HG02610 (cell line): ENCODE data around the gene TNFAIP8L1.
"Not testable (repeated sequence)": the region's sequence is repeated elsewhere in the genome, so short reads cannot be mapped to it uniquely, and the experiment has no call there.

Source experiments
- ATAC-seq: cut with Tn5 transposase; IDR thresholded peaks from one replicate; pipeline ENCODE4 v1.9.1; 2021; ENCODE audit warnings: mild to moderate bottlenecking, moderate library complexity; ENCODE audit not compliant: unreplicated experiment

TNFAIP8L1 gene

GRCh38 chr19:4675346-4675745 lies 36.0 kb downstream of the TNFAIP8L1 start:
- no peak for ATAC-seq

DNA sequence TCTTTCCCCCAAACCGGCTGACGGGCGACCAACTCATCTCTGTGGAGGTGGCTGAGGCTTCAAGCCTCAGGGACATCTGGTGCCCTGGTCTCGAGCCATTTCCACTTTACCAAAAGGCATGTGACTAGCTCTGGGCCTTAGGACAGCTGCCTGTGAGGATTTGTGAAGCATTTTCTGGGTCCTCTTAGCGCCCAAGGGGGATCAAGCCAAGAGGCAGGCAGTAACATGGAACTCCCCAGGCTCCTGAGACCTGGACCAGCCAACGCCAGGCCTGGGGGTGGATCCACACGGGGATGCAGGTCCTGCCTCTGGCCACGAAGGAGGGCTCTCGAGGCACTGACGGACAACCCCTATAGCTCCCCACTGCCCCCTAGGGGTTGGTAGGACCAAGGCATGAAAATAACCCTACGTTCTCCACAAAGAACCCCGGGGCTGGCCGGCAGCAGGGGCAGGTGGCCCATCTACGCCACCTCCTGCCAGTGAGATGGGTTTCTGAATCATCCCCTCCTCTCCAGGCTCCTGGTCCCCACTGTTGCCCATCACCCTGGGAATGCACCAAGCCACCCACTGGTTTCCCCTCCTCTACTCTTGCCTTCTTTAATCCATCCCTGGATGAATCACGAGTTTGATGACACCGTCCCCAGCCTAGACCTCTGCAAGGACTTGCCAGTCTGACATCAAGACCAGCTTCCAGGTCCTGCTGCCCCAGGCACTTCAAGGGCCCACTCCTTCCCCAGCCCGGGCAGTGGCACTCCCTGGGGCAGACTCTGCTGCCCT lies 37.8 kb downstream of the TNFAIP8L1 start:
- ATAC-seq, result no peak

DNA sequence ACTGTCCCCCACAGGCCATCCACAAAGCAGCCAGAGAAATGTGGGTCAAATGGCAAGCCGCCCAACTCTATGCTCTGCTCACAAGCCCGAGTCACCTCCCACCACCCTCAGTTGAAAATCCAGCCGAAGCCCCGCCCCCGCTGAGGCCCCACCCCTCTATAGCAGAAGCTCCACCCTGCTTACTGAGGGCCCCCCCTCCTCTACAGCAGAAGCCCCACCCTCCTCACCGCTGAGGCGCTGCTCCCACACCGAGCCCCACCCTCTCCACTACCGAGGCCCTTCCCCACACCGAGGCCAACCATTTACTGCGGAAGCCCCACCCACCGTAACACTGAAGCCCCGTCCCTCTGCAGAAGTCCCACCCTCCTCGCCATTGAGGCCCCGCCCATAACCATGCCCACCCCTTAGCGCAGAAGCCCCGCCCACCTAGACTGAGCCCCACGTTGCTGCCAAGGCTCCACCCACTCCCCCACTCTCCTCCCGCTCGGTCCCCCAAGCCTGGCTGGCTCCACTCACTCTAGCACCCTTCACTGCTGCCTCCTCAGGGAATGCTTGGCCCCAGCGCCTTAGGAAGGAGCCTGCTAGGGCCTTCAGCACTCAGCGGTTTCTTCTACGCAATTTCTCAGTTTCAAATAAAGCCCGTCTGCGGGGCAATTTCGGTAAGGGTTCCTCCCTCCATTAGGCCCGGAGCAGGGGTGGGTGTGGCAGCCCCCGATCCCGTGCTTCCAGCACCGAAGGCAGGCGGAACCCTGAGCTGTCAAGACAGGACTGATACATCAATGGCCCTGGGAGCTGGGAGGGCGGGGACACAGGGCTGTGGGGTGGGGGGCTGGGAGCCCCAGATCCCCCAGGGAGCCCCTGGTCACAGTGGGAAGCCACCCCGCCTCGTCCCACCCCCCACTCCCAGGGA lies 39.8 kb downstream of the TNFAIP8L1 start:
- no peak for ATAC-seq

- not testable (repeated sequence) for ATAC-seq
Measured at GRCh38 chr19:4680021-4680420, 40.7 kb downstream of the TNFAIP8L1 start.

DNA sequence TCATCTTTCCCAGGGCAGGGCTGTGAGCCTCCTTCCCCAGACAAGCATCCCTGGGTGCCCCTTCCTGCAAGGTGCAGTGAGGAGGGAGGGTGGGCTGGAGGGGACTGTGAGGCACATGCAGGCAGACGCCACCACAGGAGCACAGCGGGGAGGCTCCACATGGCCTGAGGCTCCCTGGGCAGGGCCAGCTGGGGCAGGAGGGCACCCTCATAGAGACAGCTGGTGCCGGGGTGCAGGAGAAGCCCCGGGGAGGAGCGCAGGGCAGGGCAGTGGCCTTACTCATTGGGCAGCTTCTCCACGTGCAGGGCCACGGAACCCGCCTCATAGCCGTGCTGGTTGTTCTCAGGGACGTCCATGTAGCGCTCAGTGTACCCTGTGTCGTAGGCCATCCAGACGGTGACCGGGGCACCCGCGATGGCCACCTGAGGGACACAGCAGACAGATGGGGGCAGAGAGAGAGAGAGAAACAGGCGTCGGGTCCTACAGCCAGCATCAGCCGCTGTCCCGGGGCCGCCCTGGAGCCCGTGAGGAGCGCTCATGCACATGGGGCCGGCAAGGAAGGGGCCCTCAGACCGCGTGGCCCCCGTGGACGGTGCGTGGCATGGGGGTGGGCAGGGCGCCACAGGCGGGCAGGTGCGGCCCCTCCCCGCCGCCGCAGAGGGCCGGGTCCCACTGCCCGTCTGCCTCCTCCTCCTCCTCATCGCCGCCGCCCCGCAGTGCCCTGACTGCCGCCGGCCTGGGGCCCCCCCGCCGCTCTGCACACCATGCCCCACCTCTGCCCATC lies 43.3 kb downstream of the TNFAIP8L1 start:
- no peak for ATAC-seq

DNA sequence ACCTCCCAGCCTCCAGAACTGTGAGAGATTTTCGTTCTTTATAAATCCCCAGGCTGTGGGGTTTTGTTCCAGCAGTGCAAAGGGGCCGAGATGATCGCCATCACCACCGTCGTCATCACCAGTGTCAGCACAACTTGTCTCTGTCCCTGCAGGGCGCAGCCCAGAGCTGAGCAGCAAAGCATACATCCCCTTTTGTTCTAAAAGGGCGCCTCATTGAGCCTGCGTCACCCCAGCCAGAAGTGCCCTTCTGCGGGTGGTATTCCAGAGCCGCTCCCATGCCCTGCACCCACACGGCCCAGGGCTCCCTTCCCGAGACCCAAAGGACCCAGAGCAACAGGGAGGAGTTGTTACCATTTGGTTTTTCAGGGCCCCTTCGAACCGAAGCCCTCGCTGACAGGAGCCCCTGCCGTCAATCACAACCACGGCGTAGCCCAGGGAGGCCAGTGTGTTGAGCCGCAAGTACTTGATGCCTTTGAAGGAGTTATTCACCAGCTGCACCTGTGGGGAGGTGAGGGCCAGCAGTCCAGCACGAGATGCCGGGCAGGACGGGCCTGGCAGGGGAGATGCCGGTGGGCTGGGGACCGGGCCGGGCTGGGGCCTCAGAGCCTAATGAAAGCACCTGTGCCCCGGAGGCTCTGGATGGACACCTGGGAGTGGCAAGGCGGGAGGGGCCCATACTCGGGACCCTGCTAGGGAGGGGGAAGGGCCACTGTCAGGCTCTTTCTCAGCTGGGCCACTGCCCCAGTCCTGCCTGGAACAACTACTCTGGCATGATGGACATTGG lies 45.2 kb downstream of the TNFAIP8L1 start:
- ATAC-seq, result no peak

GRCh38 chr19:4686700-4687099 lies 47.4 kb downstream of the TNFAIP8L1 start:
- ATAC-seq, result no peak

GRCh38 chr19:4687396-4687795 lies 48.1 kb downstream of the TNFAIP8L1 start:
- no peak for ATAC-seq

DNA sequence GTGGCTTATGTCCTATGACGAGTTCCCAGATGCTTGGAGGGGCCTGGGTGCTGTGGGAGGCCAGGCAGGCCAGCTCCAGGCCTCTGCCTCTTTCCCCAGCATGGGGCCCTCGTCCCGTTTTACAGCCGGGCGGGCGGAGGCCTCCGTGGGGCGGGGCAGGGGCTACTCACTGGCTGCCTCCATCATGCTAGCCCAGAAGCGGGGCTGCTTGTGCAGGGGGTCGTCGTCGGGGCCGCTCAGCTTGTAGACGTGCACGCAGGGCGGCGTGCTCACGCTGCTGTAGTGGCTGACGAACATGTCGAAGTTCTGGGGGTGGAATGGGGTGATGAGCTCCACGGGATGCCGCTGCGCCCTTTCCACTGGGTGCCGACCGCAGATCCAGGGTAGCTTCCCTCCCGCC lies 49.3 kb downstream of the TNFAIP8L1 start:
- ATAC-seq, result no peak

DNA sequence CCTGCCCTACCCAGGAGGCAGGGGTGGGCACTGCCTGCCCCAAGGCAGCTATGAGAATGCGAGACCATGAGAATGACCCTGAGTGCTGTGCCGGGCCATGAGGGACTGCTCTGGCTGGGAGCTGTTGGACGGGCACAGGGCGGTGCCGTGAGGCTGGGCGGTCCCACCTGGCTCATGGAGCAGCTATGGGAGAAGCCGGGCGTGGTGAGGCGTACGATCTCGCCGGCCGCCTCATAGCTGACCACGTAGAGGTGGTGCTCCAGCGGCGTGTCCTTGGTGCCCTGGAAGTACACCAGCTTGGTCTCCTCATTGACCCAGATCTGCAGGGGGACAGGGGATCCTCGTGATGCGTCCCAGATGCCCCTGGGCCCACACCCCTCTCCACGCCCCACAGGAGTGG lies 50.1 kb downstream of the TNFAIP8L1 start:
- ATAC-seq, result no peak

DNA sequence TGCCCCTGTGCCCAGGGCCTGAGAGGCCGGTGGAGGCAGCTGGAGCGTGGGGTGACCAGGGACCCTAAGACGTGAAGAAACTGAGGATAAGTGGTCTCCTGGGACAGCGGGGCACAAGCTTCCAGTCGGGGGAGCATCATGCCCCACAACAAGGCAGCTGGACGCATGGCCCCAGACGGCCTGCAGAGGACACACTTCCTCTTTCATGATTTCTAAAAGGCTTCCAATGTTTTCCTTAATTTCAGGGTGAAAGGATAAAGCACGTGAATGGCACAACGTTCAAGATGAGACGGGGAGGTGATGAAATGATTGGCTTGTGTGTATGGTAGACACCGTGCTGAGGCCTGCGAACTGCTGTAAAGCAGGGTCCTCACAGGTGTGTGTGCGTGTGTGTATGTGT lies 51.0 kb downstream of the TNFAIP8L1 start:
- no peak for ATAC-seq

- no peak for ATAC-seq
Measured at GRCh38 chr19:4691373-4691772, 52.1 kb downstream of the TNFAIP8L1 start.

GRCh38 chr19:4692251-4693077 lies 53.1 kb downstream of the TNFAIP8L1 start:
- ATAC-seq, result no peak

DNA sequence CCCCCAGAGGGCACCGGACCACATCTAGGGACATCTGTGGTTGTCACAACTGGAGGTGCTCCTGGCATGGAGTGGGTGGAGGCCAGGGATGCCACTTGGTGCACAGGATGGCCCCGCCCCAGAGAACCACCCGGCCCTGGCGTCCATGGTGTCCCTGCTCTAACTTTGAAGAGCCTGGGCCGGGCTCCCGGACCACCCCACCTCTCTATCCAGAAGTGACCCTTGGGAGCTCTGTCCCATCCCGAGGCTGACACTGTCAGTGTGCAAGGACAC lies 53.7 kb downstream of the TNFAIP8L1 start:
- ATAC-seq, result no peak

DNA sequence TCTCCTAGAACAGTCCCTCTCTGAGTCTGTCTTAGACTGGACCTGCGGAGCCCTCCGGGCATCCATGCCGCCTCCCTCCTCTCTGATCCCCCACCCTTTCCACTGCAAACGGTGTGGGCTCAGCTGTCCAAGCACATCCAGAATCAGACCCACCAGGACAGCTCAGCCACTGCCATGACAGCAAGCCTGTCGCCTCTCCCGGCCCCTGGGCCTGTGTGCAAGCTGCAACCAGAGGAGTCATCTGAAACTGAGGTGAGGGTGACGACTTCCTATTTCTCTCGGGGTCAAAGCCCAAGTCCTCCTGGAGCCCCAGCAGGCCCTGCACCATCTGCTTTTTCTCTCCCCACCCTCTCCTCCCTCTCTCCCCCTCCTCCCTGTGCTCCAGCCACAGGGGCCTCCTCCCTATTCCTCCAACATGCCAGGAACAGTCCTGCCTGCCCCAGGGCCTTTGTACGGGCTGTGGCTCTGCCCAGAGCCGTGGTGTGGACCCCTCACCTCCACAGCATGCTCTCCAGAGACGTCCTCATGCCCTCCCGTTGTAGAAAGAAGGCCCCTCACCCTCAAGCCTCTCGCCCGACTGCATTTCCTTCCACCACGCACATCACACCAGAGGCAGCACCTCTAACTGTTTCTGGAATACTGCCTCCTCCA lies 54.3 kb downstream of the TNFAIP8L1 start:
- no peak for ATAC-seq

DNA sequence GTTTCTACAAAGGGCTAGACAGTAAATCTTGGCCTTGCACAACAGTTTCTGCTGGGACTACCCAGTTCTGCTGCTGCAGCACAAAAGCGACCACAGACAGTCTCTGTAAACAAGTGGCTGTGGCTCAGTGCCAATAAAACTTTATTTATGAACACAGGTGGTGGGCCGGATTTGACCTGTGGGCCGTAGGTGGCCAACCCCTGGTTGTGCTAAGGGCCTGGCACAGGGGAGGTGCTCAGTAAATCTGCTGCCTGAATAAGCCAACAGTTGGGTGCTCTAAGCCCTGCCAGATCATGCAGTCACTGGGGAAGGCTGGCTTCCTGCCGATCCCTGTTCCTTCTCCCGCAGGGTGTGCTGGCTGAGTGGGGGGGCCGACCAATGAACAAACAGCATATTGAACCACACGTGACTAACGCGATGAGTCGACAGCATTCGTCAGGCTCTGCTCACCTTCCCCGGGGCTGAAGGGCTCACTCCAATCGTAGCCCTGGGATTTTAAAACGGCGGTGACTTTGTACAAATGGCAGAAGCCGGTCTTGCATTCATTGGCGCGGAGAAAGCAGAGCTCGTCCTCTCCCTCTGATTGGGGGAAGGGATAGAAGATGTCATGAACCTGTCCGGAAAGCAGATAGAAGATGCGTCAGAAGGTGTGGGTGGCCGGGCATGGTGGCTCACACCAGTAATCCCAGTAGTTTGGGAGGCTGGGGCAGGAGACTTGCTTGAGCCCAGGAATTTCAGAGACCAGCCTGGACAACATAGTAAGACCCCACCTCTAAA lies 55.1 kb downstream of the TNFAIP8L1 start:
- no peak for ATAC-seq

DNA sequence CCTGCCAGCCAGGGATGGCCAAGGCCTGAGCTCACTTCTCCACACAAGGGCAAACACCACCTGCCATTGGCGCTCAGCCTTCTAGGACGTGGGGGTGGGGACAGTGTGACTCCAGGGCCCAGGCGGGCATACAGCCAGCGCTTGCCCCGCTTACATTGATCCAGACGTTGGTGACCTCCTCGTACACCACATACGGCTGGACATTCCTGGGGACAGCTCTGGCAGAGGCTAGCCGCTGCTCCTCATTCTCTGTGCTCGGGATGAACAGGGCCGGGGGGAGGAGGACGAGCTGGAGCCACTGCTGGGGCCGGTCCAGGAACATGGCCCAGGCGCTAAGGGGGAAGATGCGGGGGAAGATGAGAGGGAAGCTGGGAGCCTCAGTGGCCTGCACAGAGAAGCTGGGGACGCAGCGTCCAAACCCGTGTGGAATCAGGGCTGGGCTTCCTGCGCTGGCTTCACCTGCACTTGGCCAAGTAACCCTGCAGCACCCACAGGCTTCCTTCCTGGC lies 56.0 kb downstream of the TNFAIP8L1 start:
- ATAC-seq, result no peak

DNA sequence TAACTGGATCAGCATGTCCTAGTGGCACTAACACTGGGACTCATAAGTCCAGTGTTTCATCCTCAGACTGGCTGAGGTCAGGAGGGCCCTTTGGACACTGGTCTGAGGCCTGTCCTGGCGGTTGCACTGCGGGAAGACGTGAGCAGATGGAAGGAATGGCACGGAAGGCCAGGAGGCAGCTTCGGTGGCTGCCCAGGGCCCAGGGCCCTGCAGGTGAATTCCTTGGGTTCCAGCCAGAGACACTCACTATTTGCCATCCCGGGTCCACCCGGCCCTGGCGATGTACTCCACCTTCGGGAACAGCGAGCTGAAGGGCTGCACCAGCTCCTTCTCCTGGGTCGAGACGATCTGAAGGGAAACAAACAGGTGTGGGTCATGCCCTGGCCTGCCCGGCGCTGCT lies 58.0 kb downstream of the TNFAIP8L1 start:
- ATAC-seq, result no peak
